AG04449 (cell line): ENCODE measurements around the gene TAS2R46.
"Not testable (repeated sequence)": the region's sequence is repeated elsewhere in the genome, so short reads cannot be mapped to it uniquely, and the experiment has no call there.

ENCODE experiments used
- CTCF ChIA-PET: fragments of 350-600 bp; formaldehyde crosslinking; extraction: SDS; loops from one replicate; lab custom pipeline; 2021; ENCODE audit warnings: antibody characterized with exemption; lab: Yijun Ruan, JAX
- POLR2A ChIA-PET: fragments of 400-600, 350-600 bp; formaldehyde crosslinking; extraction: SDS; loops from one replicate; lab custom pipeline; 2020; ENCODE audit warnings: antibody characterized with exemption, inconsistent platforms; lab: Yijun Ruan, JAX
- DNase-seq: peaks from one replicate; pipeline ENCODE4 v3.0.0-alpha.2; 2010; ENCODE audit warnings: low read depth, low spot score
- H3K4me3 ChIP-seq: 2 replicates; pipeline ENCODE4 v1.5.1; 2011; ENCODE audit warnings: low read depth, mild to moderate bottlenecking, control low read depth, low read length
- CTCF ChIP-seq: IDR thresholded peaks from one replicate; pipeline ENCODE4 v1.5.1; 2011; ENCODE audit warnings: mild to moderate bottlenecking, moderate library complexity, low read length, control low read depth, inconsistent platforms; ENCODE audit not compliant: insufficient read depth; ENCODE audit errors: missing control alignments

Gene TAS2R46

GRCh38 chr12:11070999-11071398 lies 8.9 kb upstream of the TAS2R46 start:
- CTCF ChIA-PET: no interaction called here
- POLR2A ChIA-PET: no interaction called here
- no peak for DNase-seq
- H3K4me3 ChIP-seq: no peak overlapping the region
- no peak for TF ChIP-seq CTCF

GRCh38 chr12:11069854-11070365 lies 7.8 kb upstream of the TAS2R46 start:
- no peak for TF ChIP-seq CTCF
- CTCF ChIA-PET: no interaction called here
- POLR2A ChIA-PET: no interaction called here
- H3K4me3 ChIP-seq: no peak overlapping the region
- no peak for DNase-seq

- TF ChIP-seq CTCF: no peak
- CTCF ChIA-PET: no interaction called here
- POLR2A ChIA-PET: no interaction called here
- DNase-seq: no peak
- H3K4me3 ChIP-seq: no peak overlapping the region
These were observed 5.4 kb upstream of the TAS2R46 start for GRCh38 chr12:11067514-11067913.

GRCh38 chr12:11059784-11060183 lies 2.3 kb downstream of the TAS2R46 start:
- POLR2A ChIA-PET: no interaction called here
- CTCF ChIA-PET: no interaction called here
- H3K4me3 ChIP-seq: no peak overlapping the region
- no peak for DNase-seq
- no peak for TF ChIP-seq CTCF

GRCh38 chr12:11059041-11059440 lies 3.1 kb downstream of the TAS2R46 start:
- ChIA-PET POLR2A (no interaction called here), CTCF (no interaction called here)
- DNase-seq: no peak
- no peak for TF ChIP-seq CTCF
- no peak overlapping the region for H3K4me3 ChIP-seq

GRCh38 chr12:11055306-11055705 lies 6.8 kb downstream of the TAS2R46 start:
- TF ChIP-seq CTCF: no peak
- no peak for DNase-seq
- no peak overlapping the region for H3K4me3 ChIP-seq
- CTCF ChIA-PET: no interaction called here
- POLR2A ChIA-PET: no interaction called here

GRCh38 chr12:11049806-11050531 lies 12.1 kb downstream of the TAS2R46 start:
- H3K4me3 ChIP-seq, POLR2A ChIA-PET, CTCF ChIA-PET, DNase-seq: not testable (repeated sequence)

GRCh38 chr12:11041366-11041765 lies 20.7 kb downstream of the TAS2R46 start:
- H3K4me3 ChIP-seq, CTCF ChIA-PET, POLR2A ChIA-PET, DNase-seq: not testable (repeated sequence)
